ENCODE data around the gene HM13. TPM values are rescaled to one million over a fixed set of nuclear protein-coding genes. Genes with fewer than 3 reads are reported as not detected.
"Not testable (repeated sequence)": the region's sequence is repeated elsewhere in the genome, so short reads cannot be mapped to it uniquely, and the experiment has no call there.

The HM13 gene
- total RNA-seq, 1 donor from 2014 or later, result 37.9 TPM

DNA sequence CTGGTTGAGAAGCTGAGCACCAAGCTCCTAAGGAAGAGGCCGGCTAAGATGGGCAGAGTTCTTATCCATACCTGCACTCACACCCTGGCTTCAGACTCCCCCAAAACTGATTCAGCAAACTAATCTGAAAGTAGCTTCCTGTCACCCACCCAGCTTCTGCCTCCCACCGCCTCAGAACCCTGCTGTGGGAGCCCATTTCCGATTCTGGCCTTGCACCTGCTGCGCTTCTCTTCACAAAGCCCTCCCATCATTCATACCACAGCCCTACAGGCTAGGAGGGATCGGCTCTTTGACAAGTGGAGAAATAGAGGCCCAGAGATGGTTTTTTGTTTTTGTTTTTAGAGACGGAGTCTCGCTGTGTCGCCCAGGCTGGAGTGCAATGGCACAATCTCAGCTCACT lies 28.7 kb downstream of the HM13 start:
- DNase-seq (ENCODE audit: low read depth in 2 of 2), result no peak

GRCh38 chr20:31543966-31544598 lies 29.8 kb downstream of the HM13 start:
- DNase-seq (ENCODE audit: low read depth in 2 of 2), result peak in 1 of 2 donors; percentile 46

DNA sequence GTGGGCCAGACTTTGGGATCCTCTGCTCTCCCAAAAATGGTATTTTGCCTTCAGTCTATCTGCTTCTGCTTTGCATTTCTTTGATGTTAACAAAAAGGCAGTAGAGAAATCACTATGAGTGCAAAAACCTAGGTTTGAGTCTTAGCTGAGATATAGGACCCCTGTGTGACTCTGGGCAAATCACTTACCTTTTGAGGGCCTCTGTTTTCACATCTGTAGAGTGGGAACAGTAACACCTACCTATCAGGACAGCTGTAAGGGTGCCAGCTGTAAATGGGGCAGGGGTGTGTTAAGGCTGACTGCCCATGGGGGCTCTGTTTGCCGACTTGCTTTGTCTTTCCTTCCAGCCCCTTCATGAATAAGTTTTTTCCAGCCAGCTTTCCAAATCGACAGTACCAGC lies 30.4 kb downstream of the HM13 start:
- no peak for DNase-seq (ENCODE audit: low read depth in 2 of 2)

- DNase-seq (ENCODE audit: low read depth in 2 of 2), result not testable (repeated sequence)
These were observed 31.4 kb downstream of the HM13 start for GRCh38 chr20:31545621-31546040.

GRCh38 chr20:31547017-31547675 lies 32.9 kb downstream of the HM13 start:
- DNase-seq (ENCODE audit: low read depth in 2 of 2), result peak; percentile 92 to 94

DNA sequence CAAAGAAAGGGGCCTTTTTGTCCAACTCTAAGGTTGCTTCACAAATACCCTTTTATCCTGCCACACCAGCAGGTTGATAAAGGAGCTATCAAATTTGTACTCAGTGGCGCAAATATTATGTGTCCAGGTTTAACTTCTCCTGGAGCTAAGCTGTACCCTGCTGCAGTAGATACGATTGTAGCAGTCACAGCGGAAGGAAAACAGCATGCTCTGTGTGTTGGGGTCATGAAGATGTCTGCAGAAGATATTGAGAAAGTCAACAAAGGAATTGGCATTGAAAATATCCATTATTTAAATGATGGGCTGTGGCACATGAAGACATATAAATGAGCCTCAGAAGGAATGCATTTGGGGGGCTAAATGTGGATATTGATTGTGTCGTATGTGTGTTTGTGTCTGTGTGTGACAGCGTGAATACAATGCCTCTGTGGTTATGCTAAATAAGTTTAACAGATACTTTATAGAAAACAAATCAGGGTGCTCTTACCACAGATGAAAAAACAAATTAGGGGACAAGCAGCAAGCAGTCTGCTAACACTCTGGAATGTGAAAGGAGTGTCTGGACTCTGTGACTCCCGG lies 33.6 kb downstream of the HM13 start:
- DNase-seq (ENCODE audit: low read depth in 2 of 2), result peak; percentile 30 to 31

- no peak for DNase-seq (ENCODE audit: low read depth in 2 of 2)
These were observed 34.7 kb downstream of the HM13 start for GRCh38 chr20:31548820-31549512.

DNA sequence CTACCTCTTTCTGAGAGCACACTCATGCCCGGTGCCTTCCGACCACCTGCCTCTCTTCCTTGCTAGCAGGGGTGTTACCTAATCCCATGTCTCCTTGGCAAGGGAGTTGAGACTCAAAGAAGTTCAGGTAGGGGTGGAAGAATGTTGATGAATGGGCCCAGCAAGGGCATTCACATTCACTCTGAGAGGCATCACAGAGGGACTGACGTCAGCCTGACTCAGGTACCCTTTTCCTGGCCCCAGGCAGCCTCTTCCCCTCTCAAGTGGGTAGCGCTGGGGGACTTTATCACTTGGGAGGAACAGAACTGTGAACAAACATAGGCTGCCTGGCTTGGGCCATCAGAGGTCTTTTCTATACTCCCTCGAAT lies 35.3 kb downstream of the HM13 start:
- DNase-seq (ENCODE audit: low read depth in 2 of 2), result no peak

DNA sequence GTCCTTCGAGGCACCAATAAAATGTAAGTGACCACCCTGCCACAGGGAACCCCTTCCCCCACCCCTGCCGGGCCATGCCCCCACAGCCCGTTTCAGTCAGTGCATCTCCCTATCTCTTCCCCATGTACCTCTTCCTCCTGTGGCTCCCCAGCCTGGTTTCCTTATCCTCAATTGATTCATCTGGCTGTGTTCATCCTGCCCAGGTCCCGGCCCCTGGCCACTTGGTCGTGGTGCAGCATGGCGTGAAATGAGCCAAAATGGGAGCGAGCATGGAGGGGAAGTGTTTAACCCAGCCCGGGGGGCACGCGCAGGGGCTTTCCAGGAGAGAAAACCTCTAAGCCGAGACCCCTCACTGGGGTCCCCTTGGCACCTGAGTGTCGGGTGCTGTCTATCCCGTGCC lies 35.9 kb downstream of the HM13 start:
- no peak for DNase-seq (ENCODE audit: low read depth in 2 of 2)

DNA sequence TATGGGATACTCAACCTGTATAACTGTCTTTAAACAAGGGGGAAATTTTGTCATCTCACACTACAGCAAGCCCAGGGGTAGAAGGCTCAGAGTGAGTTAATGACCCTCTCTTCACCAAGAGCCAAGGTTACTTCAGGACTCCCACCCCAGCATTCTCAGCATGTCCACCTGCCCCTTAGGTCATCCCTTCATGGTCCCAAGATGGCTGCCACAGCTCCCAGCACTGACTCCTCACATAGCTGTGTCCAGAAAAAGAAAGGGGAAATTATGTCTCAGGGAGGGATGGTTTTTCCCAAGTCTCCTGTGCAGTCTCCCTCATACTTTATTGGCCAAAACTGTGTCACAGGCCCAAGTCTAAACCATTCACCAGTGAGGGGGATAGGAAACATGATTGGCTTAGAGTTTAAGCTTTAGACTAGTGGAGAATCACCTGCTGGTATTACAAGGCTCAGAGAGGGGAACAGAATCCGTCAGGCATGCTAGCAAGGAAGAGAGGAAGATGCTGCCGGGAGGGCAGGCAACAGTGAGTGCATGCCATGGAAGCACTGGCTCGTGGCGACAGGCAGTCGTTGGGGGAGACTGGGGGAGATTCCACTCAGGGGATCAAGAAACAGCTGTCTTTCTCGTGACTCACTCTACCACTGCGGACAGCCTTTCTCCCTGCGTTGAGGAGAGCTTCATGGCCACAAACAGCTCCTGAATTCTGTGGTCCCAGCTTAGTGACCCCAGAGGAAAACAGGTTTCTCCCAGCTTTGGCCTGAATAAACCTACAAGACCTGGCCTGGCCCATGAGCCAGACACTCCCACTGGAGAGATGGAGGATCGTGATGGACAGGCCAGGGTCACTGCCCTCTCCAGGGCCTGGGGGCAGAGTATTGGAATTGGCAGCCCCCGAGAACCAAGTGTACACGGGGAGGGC lies 37.2 kb downstream of the HM13 start:
- no peak for DNase-seq (ENCODE audit: low read depth in 2 of 2)

DNA sequence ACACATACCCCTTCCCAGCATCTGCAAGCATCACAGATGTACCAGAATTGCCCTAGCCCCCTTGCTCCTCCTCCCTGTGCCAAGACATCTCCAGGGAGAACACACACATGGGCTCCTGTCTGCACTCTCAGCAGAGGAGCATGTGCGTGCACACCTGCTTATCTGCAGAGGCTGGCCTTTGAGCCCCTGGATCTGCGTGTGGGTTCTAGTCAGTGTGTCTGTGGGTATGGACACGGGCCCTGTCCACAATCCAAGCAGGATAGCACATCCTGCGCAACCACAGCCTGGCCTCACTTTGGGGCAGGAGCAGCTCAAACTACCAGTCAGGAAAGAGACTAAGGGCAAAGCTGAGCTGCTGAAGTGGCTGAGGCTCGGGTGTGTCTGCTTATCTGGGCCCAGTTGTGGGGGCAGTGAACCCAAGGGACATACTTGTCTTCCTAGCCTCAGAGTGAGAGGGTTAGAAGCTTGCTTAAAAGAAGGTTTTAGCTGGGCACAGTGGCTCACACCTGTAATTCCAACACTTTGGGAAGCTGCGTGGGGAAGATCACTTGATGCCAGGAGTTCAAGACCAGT lies 41.0 kb downstream of the HM13 start:
- DNase-seq (ENCODE audit: low read depth in 2 of 2), result no peak

GRCh38 chr20:31559704-31560093 lies 45.5 kb downstream of the HM13 start:
- no peak for DNase-seq (ENCODE audit: low read depth in 2 of 2)

GRCh38 chr20:31560094-31560745 lies 46.0 kb downstream of the HM13 start:
- DNase-seq (ENCODE audit: low read depth in 2 of 2), result peak; percentile 82 to 87

DNA sequence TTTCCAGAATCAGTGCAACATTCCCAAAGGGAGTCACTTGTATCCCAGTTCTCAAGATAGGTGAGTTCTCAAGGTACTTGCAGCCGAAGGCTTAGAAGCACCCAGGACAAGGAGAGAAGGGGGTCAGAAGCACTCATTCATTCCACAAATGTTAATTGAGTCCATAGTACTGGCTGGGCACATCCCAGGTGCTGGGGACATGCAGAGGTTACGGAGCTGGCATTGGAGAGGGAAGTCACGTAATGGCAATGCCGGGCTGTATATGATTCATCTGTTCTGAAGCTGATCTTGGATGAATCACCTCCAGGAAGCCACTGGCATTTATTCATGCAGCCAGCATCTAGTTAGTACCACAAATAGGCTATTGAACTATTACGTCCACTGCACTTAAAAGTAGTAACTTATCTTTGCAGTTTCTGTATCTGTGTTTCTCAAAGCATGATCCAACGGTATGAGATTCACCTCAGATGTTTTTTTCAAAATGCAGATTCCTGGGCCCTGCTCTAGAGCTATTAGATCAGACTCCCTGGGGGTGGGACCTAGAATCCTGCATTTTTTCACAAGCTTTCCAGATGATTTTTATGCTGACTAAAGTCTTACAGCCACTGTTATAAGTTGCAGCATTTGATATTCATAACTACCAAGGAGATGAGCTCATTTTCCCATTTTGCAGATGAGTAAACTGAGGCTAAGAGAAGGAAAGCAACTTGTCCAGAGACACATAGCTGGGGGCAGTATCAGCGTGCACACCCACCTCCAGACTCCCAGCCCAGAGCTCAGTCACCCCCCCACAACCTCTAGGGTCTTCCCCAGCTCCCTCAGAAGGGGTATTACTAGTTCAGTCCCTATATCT lies 46.7 kb downstream of the HM13 start:
- peak; percentile 91 to 94 for DNase-seq (ENCODE audit: low read depth in 2 of 2)

DNA sequence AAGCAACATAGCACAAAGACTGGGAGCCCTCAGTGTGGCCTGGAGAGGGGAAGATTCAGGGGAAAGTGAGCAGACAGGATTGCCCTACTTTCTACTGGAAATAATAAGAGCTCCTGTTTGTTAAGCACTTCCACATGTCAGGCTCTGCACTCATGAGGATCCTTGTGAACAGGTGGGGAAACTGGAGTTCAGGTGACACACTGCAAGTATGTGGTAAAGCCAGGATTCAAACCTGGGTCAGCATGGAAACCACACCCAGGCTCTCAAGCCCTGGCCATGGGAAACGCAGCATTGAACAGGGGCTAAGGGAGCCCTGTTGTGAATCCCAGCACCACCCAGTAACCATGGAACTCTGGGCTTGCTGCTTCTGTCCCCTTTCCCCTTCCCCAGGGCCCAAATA lies 48.0 kb downstream of the HM13 start:
- no peak for DNase-seq (ENCODE audit: low read depth in 2 of 2)

DNA sequence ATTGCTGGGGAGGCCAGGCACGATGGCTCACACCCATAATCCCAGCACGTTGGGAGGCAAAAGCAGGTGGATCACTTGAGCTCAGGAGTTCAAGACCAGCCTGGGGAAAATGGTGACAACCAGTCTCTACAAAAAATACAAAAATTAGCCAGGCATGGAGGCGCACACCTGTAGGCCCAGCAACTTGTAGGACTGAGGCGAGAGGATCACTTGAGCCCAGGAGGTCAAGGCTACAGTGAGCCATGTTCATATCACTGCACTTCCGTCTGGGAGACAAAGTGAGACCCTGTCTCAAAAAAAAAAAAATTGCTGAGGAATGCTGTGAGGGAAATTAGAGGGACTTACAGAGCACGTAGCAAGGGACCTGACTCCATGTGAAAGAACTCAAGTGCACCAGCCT lies 50.0 kb downstream of the HM13 start:
- DNase-seq (ENCODE audit: low read depth in 2 of 2), result no peak

DNA sequence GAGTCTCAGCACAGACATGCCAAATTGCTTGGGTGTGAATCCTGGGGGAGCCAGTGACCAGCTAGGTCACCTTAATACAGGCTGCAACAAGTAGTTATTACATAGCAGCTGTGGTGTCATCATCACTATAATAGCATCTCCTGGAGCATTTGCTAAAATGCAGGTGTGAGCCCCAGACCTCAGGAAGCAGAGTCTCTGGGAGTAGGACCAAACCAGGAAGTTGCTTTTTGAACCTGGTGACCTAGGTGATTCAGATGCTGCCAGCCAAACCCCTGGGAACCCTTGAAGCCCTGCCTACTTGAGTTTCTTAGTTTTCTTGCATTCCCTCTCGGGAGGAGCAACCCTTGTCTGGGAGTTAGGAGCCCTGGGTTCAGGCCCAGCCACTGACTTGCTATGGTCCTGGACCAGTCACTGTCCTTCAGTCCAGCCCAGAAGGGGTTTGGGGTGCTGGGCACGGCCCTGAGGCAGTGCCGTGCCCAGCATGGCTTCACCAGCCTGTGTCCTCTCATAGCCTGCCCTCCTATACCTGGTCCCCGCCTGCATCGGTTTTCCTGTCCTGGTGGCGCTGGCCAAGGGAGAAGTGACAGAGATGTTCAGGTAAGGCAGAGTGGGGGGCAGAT lies 51.6 kb downstream of the HM13 start:
- no peak for DNase-seq (ENCODE audit: low read depth in 2 of 2)

DNA sequence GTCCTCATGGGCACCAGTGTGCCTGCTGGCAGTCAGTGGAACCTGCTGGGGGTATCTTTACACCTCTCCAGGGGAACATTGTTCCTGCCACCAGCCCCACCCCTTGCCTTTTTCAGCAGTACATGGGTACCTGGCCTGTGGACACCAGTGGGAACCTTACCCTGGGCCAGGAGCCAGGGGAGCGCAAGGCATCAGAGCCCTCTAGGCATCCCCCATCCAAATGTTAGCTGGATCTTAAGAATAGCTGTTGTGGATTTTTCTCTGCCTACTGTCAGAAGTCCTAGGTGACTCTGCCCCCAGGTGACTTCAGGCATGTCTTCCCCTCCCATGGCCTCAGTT lies 52.0 kb downstream of the HM13 start:
- DNase-seq (ENCODE audit: low read depth in 2 of 2), result no peak

GRCh38 chr20:31566658-31567379 lies 52.6 kb downstream of the HM13 start:
- no peak for DNase-seq (ENCODE audit: low read depth in 2 of 2)
